HCT116 (cell line): ENCODE results near the gene PGBD1. TPM values are rescaled to one million over a fixed set of nuclear protein-coding genes. Genes with fewer than 3 reads are reported as not detected.

Experiments
- CTCF ChIP-seq, 3 experiments: fragments of 200-600 bp in 1 of 3; sonication (generic) in 1 of 3; IDR thresholded peaks in 2 of 3; conservative IDR thresholded peaks in 1 of 3; 2 replicates each; pipeline ENCODE4 v1.5.1; 2012 to 2017; ENCODE audit warnings: low read depth in 2 of 3, low read length in 2 of 3, antibody characterized with exemption in 1 of 3, borderline replicate concordance in 1 of 3, control low read depth in 1 of 3, mild to moderate bottlenecking in 1 of 3, mixed read lengths in 1 of 3, mixed run types in 1 of 3, moderate library complexity in 1 of 3; ENCODE audit not compliant: insufficient read depth in 1 of 3
- EGR1 ChIP-seq: IDR thresholded peaks from 2 replicates; pipeline ENCODE4 v1.6.1; 2012; ENCODE audit warnings: low read depth
- ELF1 ChIP-seq: IDR thresholded peaks from 2 replicates; pipeline ENCODE4 v1.6.1; 2012; ENCODE audit warnings: low read depth, borderline replicate concordance
- JUND ChIP-seq: IDR thresholded peaks from 2 replicates; pipeline ENCODE4 v1.6.1; 2012
- POLR2A ChIP-seq: IDR thresholded peaks from 2 replicates; pipeline ENCODE4 v1.7.0; 2011; ENCODE audit warnings: borderline replicate concordance; ENCODE audit not compliant: insufficient read depth, insufficient read length; ENCODE audit errors: extremely low read depth
- SIN3A ChIP-seq: IDR thresholded peaks from 2 replicates; pipeline ENCODE4 v1.6.1; 2012; ENCODE audit warnings: low read depth
- SP1 ChIP-seq: IDR thresholded peaks from 2 replicates; pipeline ENCODE4 v1.6.1; 2012; ENCODE audit warnings: low read depth
- SRF ChIP-seq: IDR thresholded peaks from 2 replicates; pipeline ENCODE4 v1.6.1; 2012; ENCODE audit warnings: low read depth
- TCF7L2 ChIP-seq: IDR thresholded peaks from 2 replicates; pipeline ENCODE4 v1.7.0; 2011; ENCODE audit warnings: borderline replicate concordance, inconsistent platforms; ENCODE audit not compliant: insufficient read depth, insufficient read length; ENCODE audit errors: extremely low read depth
- YY1 ChIP-seq: IDR thresholded peaks from 2 replicates; pipeline ENCODE4 v1.6.1; 2011; ENCODE audit warnings: low read length, low read depth, moderate library complexity, mild to moderate bottlenecking; ENCODE audit not compliant: insufficient replicate concordance; ENCODE audit errors: extremely low read depth
- ZFX ChIP-seq: fragments of 450-650 bp; IDR thresholded peaks from 2 replicates; pipeline ENCODE4 v1.6.1; 2017
- ZNF274 ChIP-seq: fragments of 200-500 bp; sonication (Bioruptor generic); IDR thresholded peaks from 2 replicates; pipeline ENCODE4 v1.6.1; 2014; ENCODE audit warnings: mild to moderate bottlenecking, low read depth, low read length, inconsistent platforms
- total RNA-seq: library from RNA; stranded (reverse); gene quantifications from one replicate; pipeline ENCODE4 v1.2.1, GENCODE V29; 2021; ENCODE audit not compliant: unreplicated experiment
- TF ChIP-seq, protein P1 (sequence below): IDR thresholded peaks from 2 replicates; pipeline ENCODE4 v1.6.1; 2012; ENCODE audit warnings: low read depth

The PGBD1 gene
- total RNA-seq, 1 experiment from 2014 or later: 3.6 TPM

DNA sequence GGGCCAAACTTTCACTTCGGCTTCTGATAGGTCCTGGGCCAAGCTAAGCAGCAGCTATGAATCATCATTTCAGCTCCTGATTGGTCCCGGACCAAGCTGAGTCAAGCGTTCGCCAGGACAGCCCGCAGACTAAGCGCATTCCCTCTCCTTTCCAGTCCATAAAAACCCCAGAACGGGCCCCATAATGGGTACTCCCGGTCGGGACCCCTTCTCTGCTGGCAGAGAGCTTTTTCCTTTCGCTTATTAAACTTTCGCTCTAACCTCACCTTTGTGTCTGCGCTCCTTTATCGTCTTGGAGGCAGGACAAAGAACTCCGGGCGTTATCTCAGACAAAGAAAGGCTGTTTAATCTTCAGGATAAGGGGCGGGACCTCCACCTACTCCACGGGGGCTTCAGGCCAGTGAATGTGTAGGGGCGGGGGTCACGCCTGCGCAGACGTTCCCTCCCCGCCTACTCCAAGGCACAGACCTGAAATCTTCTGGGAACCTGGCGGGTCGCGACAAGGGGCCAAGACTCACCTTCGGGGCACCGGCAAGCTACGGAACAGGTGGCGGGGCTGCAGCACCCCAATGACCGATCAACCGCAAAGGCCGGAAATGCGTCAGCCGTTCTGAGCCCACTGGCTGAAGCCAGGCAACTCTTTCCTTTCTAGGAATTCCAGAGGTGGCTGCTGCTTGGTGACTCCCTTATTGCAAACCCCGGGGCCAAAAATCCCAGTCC is 54.4 kb downstream of the PGBD1 start, which contains the start of gene ZSCAN31 (continued):
- TF ChIP-seq CTCF (IDR thresholded peaks at IDR 0.05 in 2 of 3, conservative IDR thresholded peaks at IDR 0.05 in 1 of 3; ENCODE audit: borderline replicate concordance in 1 of 3, insufficient read depth in 1 of 3, low read depth in 2 of 3, low read length in 2 of 3) (no peak), YY1 (peak; percentile 20), ELF1 (no peak), SIN3A (0 out of 2 replicates have a peak, but pooled peaks have one; percentile 69), EGR1 (0 out of 2 replicates have a peak, but pooled peaks have one; percentile 54), SP1 (peak; percentile 57), ZFX (no peak), POLR2A (peak; percentile 94), ZNF274 (no peak), TCF7L2 (no peak), JUND (peak; percentile 22; the same call in 1 of the 2 replicates), SRF (no peak; the same call in 1 of the 2 replicates)
- TF ChIP-seq, protein P1, sequence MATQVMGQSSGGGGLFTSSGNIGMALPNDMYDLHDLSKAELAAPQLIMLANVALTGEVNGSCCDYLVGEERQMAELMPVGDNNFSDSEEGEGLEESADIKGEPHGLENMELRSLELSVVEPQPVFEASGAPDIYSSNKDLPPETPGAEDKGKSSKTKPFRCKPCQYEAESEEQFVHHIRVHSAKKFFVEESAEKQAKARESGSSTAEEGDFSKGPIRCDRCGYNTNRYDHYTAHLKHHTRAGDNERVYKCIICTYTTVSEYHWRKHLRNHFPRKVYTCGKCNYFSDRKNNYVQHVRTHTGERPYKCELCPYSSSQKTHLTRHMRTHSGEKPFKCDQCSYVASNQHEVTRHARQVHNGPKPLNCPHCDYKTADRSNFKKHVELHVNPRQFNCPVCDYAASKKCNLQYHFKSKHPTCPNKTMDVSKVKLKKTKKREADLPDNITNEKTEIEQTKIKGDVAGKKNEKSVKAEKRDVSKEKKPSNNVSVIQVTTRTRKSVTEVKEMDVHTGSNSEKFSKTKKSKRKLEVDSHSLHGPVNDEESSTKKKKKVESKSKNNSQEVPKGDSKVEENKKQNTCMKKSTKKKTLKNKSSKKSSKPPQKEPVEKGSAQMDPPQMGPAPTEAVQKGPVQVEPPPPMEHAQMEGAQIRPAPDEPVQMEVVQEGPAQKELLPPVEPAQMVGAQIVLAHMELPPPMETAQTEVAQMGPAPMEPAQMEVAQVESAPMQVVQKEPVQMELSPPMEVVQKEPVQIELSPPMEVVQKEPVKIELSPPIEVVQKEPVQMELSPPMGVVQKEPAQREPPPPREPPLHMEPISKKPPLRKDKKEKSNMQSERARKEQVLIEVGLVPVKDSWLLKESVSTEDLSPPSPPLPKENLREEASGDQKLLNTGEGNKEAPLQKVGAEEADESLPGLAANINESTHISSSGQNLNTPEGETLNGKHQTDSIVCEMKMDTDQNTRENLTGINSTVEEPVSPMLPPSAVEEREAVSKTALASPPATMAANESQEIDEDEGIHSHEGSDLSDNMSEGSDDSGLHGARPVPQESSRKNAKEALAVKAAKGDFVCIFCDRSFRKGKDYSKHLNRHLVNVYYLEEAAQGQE: no peak
- TF ChIP-seq, all 23 proteins: peak for 9
